Neural progenitor cell (in vitro differentiated cells): ENCODE results near the gene UVSSA. TPM values are rescaled to one million over a fixed set of nuclear protein-coding genes. Genes with fewer than 3 reads are reported as not detected.
A peak's percentile ranks its signal among the peaks of the same experiment; 100 is the strongest.
"Not testable (repeated sequence)": the region's sequence is repeated elsewhere in the genome, so short reads cannot be mapped to it uniquely, and the experiment has no call there.

Source experiments
- DNase-seq: peaks from one replicate; pipeline ENCODE4 v3.0.0-alpha.2; 2016; ENCODE audit warnings: low spot score
- H2AFZ ChIP-seq: fragments of 200-600 bp; sonication (generic); replicated peaks from 2 replicates; pipeline ENCODE4 v1.6.1; 2016; ENCODE audit warnings: antibody characterized with exemption
- H3F3A ChIP-seq: fragments of 200-600 bp; sonication (generic); 2 replicates; pipeline ENCODE4 v1.6.1; 2016; ENCODE audit warnings: antibody characterized with exemption, low read depth
- H3K27ac ChIP-seq: fragments of 200-600 bp; sonication (generic); 2 replicates; pipeline ENCODE4 v1.5.1; 2016; ENCODE audit warnings: mild to moderate bottlenecking
- H3K27me3 ChIP-seq: fragments of 200-600 bp; sonication (generic); 2 replicates; pipeline ENCODE4 v1.6.1; 2016; ENCODE audit warnings: mild to moderate bottlenecking, moderate library complexity
- H3K36me3 ChIP-seq: fragments of 200-600 bp; sonication (generic); 2 replicates; pipeline ENCODE4 v1.5.1; 2016
- H3K4me1 ChIP-seq: fragments of 200-600 bp; sonication (generic); 2 replicates; pipeline ENCODE4 v1.6.1; 2016; ENCODE audit warnings: mixed run types
- H3K4me2 ChIP-seq: fragments of 200-600 bp; sonication (generic); 2 replicates; pipeline ENCODE4 v1.6.1; 2016
- H3K4me3 ChIP-seq: fragments of 200-600 bp; sonication (generic); 2 replicates; pipeline ENCODE4 v1.5.1; 2016
- H3K79me2 ChIP-seq: fragments of 200-600 bp; sonication (generic); 2 replicates; pipeline ENCODE4 v1.6.1; 2016; ENCODE audit warnings: low read depth
- H3K9ac ChIP-seq: fragments of 200-600 bp; sonication (generic); 2 replicates; pipeline ENCODE4 v1.6.1; 2016
- H3K9me3 ChIP-seq: fragments of 200-600 bp; sonication (generic); 2 replicates; pipeline ENCODE4 v1.5.1; 2016; ENCODE audit warnings: low read depth
- H4K20me1 ChIP-seq: fragments of 200-600 bp; sonication (generic); 2 replicates; pipeline ENCODE4 v1.6.1; 2016; ENCODE audit warnings: low read depth
- H3K27ac Mint-ChIP-seq: 3 replicates; pipeline ENCODE4 v1.8.0; 2021; ENCODE audit warnings: mixed read lengths
- H3K27me3 Mint-ChIP-seq: 2 replicates; pipeline ENCODE4 v1.8.0; 2022; ENCODE audit warnings: low read depth, mild to moderate bottlenecking, inconsistent platforms, moderate library complexity, mixed read lengths; ENCODE audit not compliant: insufficient read depth
- H3K36me3 Mint-ChIP-seq: 3 replicates; pipeline ENCODE4 v1.8.0; 2021; ENCODE audit warnings: mixed read lengths
- H3K4me1 Mint-ChIP-seq: 3 replicates; pipeline ENCODE4 v1.8.0; 2021; ENCODE audit warnings: mixed read lengths
- H3K4me3 Mint-ChIP-seq: 3 replicates; pipeline ENCODE4 v1.8.0; 2021; ENCODE audit warnings: mild to moderate bottlenecking, moderate library complexity, mixed read lengths
- H3K9me3 Mint-ChIP-seq: 3 replicates; pipeline ENCODE4 v1.8.0; 2020; ENCODE audit warnings: mixed read lengths
- EZH2 ChIP-seq: fragments of 200-600 bp; sonication (generic); IDR thresholded peaks from 2 replicates; pipeline ENCODE4 v1.6.1; 2017; ENCODE audit warnings: antibody characterized with exemption, mild to moderate bottlenecking, moderate library complexity
- EZH2phosphoT487 ChIP-seq: fragments of 200-600 bp; sonication (generic); IDR thresholded peaks from 2 replicates; pipeline ENCODE4 v1.6.1; 2017; ENCODE audit warnings: antibody characterized with exemption
- total RNA-seq: library from RNA; depleted of rRNA; stranded (reverse); fragments of >200 nt; gene quantifications from 2 replicates; pipeline ENCODE4 v1.2.3, GENCODE V29; 2015; ENCODE audit warnings: low replicate concordance
- TF ChIP-seq, protein P1 (sequence below): fragments of 200-600 bp; sonication (generic); IDR thresholded peaks from 2 replicates; pipeline ENCODE4 v1.5.1; 2017; ENCODE audit warnings: antibody characterized with exemption, mild to moderate bottlenecking

The UVSSA gene
- total RNA-seq, 1 donor from 2014 or later, result 10.9 TPM

DNA sequence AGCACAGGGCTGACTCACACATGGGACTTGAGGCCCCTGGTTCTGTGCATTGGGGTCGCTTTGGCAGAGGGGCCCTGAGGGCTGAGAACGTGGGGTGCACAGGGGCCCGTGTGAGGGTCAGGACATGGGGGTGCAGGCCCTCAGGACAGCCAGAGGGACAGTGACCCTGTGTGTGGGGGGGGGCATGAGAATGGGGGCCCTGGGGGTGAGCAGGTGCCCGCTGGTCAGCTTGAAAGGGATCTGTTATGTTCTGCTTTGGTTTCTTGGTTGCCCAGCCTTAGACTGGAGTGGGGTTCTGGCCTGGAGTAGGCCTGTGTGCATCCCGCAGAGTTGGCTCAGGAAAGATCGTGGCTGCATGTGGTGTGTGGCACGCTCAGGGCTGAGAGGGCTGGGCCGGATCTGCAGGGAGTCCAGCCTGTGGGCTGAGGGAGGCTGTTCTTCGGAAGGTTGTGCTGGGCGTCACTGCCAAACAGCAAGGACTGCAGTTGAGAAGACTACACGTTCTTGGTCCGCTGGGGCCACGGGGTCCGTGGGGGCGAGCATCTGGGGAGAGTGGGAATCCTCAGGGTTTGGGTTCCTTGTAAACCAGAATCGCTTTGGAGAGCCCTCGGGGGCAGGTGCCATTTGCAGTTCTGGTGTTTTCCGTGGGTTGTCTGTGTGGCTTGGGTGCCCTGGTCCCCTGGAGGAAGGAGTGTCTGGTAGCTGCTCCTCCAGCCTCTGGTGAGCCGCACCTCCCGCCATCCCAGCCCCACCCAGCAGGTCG is 15.2 kb upstream of the UVSSA start:
- H3K27me3 Mint-ChIP-seq, result peaks cover 2% of the 10 kb centered on the region
- H3K27me3 ChIP-seq, result no peaks in the 10 kb centered on the region
- peaks cover 4% of the 10 kb centered on the region for H4K20me1 ChIP-seq
- H3K79me2 ChIP-seq, result no peaks in the 10 kb centered on the region
- H3K4me1 ChIP-seq, result no peaks in the 10 kb centered on the region
- H3K4me1 Mint-ChIP-seq, result peaks cover 2% of the 10 kb centered on the region
- H3K9ac ChIP-seq, result no peak overlapping the region
- peak overlapping the region; percentile 94 for H3K27ac Mint-ChIP-seq
- no peak for TF ChIP-seq EZH2phosphoT487
- TF ChIP-seq, protein P1, sequence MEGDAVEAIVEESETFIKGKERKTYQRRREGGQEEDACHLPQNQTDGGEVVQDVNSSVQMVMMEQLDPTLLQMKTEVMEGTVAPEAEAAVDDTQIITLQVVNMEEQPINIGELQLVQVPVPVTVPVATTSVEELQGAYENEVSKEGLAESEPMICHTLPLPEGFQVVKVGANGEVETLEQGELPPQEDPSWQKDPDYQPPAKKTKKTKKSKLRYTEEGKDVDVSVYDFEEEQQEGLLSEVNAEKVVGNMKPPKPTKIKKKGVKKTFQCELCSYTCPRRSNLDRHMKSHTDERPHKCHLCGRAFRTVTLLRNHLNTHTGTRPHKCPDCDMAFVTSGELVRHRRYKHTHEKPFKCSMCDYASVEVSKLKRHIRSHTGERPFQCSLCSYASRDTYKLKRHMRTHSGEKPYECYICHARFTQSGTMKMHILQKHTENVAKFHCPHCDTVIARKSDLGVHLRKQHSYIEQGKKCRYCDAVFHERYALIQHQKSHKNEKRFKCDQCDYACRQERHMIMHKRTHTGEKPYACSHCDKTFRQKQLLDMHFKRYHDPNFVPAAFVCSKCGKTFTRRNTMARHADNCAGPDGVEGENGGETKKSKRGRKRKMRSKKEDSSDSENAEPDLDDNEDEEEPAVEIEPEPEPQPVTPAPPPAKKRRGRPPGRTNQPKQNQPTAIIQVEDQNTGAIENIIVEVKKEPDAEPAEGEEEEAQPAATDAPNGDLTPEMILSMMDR, result no peak
- TF ChIP-seq EZH2, result no peak
- H2AFZ ChIP-seq, result no peak overlapping the region
- DNase-seq, result no peak
- no peaks in the 10 kb centered on the region for H3F3A ChIP-seq
- H3K27ac ChIP-seq, result no peak overlapping the region
- no peaks in the 10 kb centered on the region for H3K36me3 ChIP-seq
- no peak overlapping the region for H3K4me3 Mint-ChIP-seq
- peaks cover 19% of the 10 kb centered on the region for H3K36me3 Mint-ChIP-seq
- no peaks in the 10 kb centered on the region for H3K9me3 Mint-ChIP-seq
- no peak overlapping the region for H3K4me3 ChIP-seq
- no peak overlapping the region for H3K4me2 ChIP-seq
- no peaks in the 10 kb centered on the region for H3K9me3 ChIP-seq

DNA sequence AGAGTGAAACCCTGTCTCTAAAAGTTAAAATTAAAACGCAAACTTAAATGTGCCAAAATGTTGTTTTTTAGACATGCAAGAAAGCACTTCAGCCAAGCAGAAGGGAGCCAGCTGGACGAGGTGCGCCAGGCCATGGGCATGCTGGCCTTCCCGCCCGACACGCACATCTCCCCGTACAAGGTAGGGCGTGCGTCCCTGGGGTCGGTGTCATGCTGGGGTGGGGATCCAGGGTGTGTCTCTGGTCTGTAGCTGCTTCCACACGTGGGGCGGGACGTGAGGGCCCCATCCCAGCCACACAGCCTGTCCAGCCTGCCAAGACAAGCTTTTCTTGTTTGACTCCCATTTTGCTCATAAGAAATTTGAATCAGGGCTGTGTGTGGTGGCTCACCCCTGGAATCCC is 14.3 kb upstream of the UVSSA start:
- Mint-ChIP-seq H3K4me3 (no peak overlapping the region), H3K36me3 (peaks cover 28% of the 10 kb centered on the region), H3K27ac (peak overlapping the region; percentile 33), H3K9me3 (peaks cover 2% of the 10 kb centered on the region), H3K4me1 (peaks cover 2% of the 10 kb centered on the region), H3K27me3 (peaks cover 4% of the 10 kb centered on the region)
- Histone ChIP-seq H3K9me3 (no peaks in the 10 kb centered on the region), H4K20me1 (peaks cover 4% of the 10 kb centered on the region), H3K27me3 (no peaks in the 10 kb centered on the region), H3K79me2 (no peaks in the 10 kb centered on the region), H3K9ac (no peak overlapping the region), H2AFZ (no peak overlapping the region), H3K4me3 (no peak overlapping the region), H3K36me3 (no peaks in the 10 kb centered on the region), H3K4me1 (no peaks in the 10 kb centered on the region), H3K27ac (no peak overlapping the region), H3K4me2 (no peak overlapping the region), H3F3A (no peaks in the 10 kb centered on the region)
- TF ChIP-seq EZH2phosphoT487 (no peak), EZH2 (no peak)
- TF ChIP-seq, protein P1, result no peak
- DNase-seq, result no peak

DNA sequence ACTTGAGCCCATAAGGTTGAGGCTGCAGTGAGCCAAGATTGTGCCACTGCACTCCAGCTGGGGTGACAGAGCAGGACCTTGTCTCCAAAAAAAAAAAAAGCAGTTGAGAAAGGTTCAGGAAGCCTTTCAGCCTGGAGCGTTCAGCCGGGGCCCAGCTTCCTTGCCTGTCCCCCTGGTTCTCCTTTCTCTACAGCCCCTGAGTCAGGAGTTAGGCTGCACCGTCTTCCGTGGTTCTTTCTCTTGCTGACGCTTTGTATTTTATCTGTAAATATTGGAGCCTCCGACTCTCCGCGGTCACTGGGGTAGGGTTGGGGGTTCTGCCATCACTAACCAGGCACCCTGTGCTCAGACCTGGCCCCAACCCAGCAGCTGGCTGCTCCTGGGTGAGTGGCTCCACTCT is 13.8 kb upstream of the UVSSA start:
- Histone ChIP-seq H3K27me3 (no peaks in the 10 kb centered on the region), H4K20me1 (peaks cover 4% of the 10 kb centered on the region), H3K36me3 (no peaks in the 10 kb centered on the region), H3K4me1 (no peaks in the 10 kb centered on the region), H2AFZ (no peak overlapping the region), H3K4me2 (no peak overlapping the region), H3K79me2 (no peaks in the 10 kb centered on the region), H3K9me3 (no peaks in the 10 kb centered on the region), H3F3A (no peaks in the 10 kb centered on the region), H3K9ac (no peak overlapping the region), H3K27ac (no peak overlapping the region), H3K4me3 (no peak overlapping the region)
- H3K36me3 Mint-ChIP-seq, result peaks cover 30% of the 10 kb centered on the region
- H3K9me3 Mint-ChIP-seq, result peaks cover 5% of the 10 kb centered on the region
- DNase-seq, result no peak
- no peak for TF ChIP-seq EZH2phosphoT487
- no peak for TF ChIP-seq EZH2
- TF ChIP-seq, protein P1, result no peak
- H3K27ac Mint-ChIP-seq, result no peak overlapping the region
- no peak overlapping the region for H3K4me3 Mint-ChIP-seq
- peaks cover 4% of the 10 kb centered on the region for H3K27me3 Mint-ChIP-seq
- H3K4me1 Mint-ChIP-seq, result peaks cover 2% of the 10 kb centered on the region

DNA sequence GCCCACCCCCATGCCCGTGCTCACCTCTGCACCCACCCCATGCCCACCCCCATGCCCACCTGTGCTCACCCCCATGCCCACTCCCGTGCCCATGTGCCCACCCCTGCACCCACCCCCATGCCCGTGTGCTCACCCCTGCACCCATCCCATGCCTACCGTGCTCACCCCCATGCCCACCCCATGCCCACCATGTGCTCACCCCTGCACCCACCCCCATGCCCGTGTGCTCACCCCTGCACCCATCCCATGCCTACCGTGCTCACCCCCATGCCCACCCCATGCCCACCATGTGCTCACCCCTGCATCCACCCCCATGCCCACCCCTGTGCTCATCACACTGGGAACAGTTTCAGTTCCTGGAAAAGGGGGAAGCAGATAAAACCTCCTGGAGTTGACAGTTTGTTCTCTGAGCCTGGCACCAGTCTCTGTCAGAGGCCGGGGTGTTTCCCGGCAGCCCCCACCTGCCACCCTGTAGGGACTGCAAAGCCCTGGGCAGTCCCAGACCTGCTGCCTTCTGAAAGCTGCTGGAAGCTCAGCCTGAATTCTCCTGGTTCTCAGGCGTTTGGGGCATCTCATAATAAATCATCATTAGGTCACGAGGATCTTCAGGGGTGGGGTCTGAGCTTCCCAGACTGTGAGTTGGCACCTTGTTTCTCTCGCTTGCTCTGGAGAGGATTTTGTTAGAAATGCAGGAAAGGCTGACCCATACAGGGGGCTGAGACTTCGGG is 13.0 kb upstream of the UVSSA start:
- not testable (repeated sequence) for H3K9me3 Mint-ChIP-seq, H3K4me1 ChIP-seq, H3K9me3 ChIP-seq, H3F3A ChIP-seq, H3K4me3 ChIP-seq, H3K4me3 Mint-ChIP-seq, H3K79me2 ChIP-seq, H2AFZ ChIP-seq, H4K20me1 ChIP-seq, H3K27me3 ChIP-seq, H3K36me3 ChIP-seq, H3K27me3 Mint-ChIP-seq, H3K27ac ChIP-seq, H3K4me1 Mint-ChIP-seq, H3K4me2 ChIP-seq, DNase-seq, H3K9ac ChIP-seq, H3K27ac Mint-ChIP-seq
- H3K36me3 Mint-ChIP-seq, result peaks cover 34% of the 10 kb centered on the region
